WTC11 (cell line): ENCODE results near the gene CINP. TPM values are rescaled to one million over a fixed set of nuclear protein-coding genes. Genes with fewer than 3 reads are reported as not detected.

Source experiments
- ATAC-seq: fragments of 200-7000 bp; cut with Tn5 transposase; 2 replicates; pipeline ENCODE4 v1.10.0; 2021; ENCODE audit warnings: mild to moderate bottlenecking, moderate library complexity
- CTCF ChIA-PET: fragments of 300-600 bp; sonication (Branson Sonifier 250); formaldehyde crosslinking; loops from one replicate; lab custom pipeline; 2021; ENCODE audit warnings: antibody characterized with exemption; lab: Charles Lee
- POLR2A ChIA-PET: fragments of 350-600 bp; sonication (Branson Sonifier 250); formaldehyde crosslinking; loops from one replicate; lab custom pipeline; 2021; ENCODE audit warnings: antibody characterized with exemption; lab: Charles Lee
- DNase-seq: peaks from one replicate; pipeline ENCODE4 v3.0.0; 2021; ENCODE audit warnings: low spot score
- H3K27ac Mint-ChIP-seq: 2 replicates; pipeline ENCODE4 v1.8.0; 2021; ENCODE audit warnings: mixed read lengths
- H3K27me3 Mint-ChIP-seq: 2 replicates; pipeline ENCODE4 v1.8.0; 2021; ENCODE audit warnings: low read depth, mild to moderate bottlenecking, moderate library complexity, mixed read lengths
- H3K36me3 Mint-ChIP-seq: 2 replicates; pipeline ENCODE4 v1.8.0; 2021; ENCODE audit warnings: mixed read lengths
- H3K4me1 Mint-ChIP-seq: 2 replicates; pipeline ENCODE4 v1.8.0; 2022; ENCODE audit warnings: mixed read lengths
- H3K4me3 Mint-ChIP-seq: 2 replicates; pipeline ENCODE4 v1.8.0; 2021; ENCODE audit warnings: mild to moderate bottlenecking, moderate library complexity, mixed read lengths
- H3K9me3 Mint-ChIP-seq: 2 replicates; pipeline ENCODE4 v1.8.0; 2021; ENCODE audit warnings: mixed read lengths
- CBFB ChIP-seq: sonication (generic); formaldehyde crosslinking; IDR thresholded peaks from 2 replicates; pipeline ENCODE4 v1.8.1; 2022; ENCODE audit warnings: mild to moderate bottlenecking, low read depth, missing genetic modification reagents
- ESRRA ChIP-seq: sonication (generic); formaldehyde crosslinking; IDR thresholded peaks from 2 replicates; pipeline ENCODE4 v1.8.1; 2022; ENCODE audit warnings: mild to moderate bottlenecking, missing genetic modification reagents, borderline replicate concordance
- ETV6 ChIP-seq: sonication (generic); formaldehyde crosslinking; IDR thresholded peaks from 2 replicates; pipeline ENCODE4 v1.8.1; 2022; ENCODE audit warnings: mild to moderate bottlenecking, missing genetic modification reagents
- FOXP1 ChIP-seq: sonication (generic); formaldehyde crosslinking; IDR thresholded peaks from 2 replicates; pipeline ENCODE4 v1.8.0; 2022; ENCODE audit warnings: missing genetic modification reagents, mild to moderate bottlenecking, moderate library complexity, borderline replicate concordance
- HMGA2 ChIP-seq: fragments of 250-450 bp; sonication (Bioruptor Pico); IDR thresholded peaks from 2 replicates; pipeline ENCODE4 v1.4.0; 2021; ENCODE audit warnings: mild to moderate bottlenecking, moderate library complexity
- MYBL2 ChIP-seq: sonication (generic); formaldehyde crosslinking; IDR thresholded peaks from 2 replicates; pipeline ENCODE4 v1.8.1; 2023; ENCODE audit warnings: mild to moderate bottlenecking, moderate library complexity, missing genetic modification reagents
- NFATC4 ChIP-seq: fragments of 250-450 bp; sonication (Bioruptor Pico); IDR thresholded peaks from 2 replicates; pipeline ENCODE4 v1.9.0; 2021; ENCODE audit warnings: mild to moderate bottlenecking
- OVOL2 ChIP-seq: fragments of 250-450 bp; sonication (Bioruptor Pico); IDR thresholded peaks from 2 replicates; pipeline ENCODE4 v1.9.0; 2021; ENCODE audit warnings: mild to moderate bottlenecking, borderline replicate concordance
- SOX15 ChIP-seq: fragments of 250-450 bp; sonication (Bioruptor Pico); IDR thresholded peaks from 2 replicates; pipeline ENCODE4 v1.9.0; 2021; ENCODE audit warnings: mild to moderate bottlenecking
- SP1 ChIP-seq: sonication (generic); formaldehyde crosslinking; conservative IDR thresholded peaks from 2 replicates; pipeline ENCODE4 v1.8.1; 2022; ENCODE audit warnings: missing genetic modification reagents
- ZBTB21 ChIP-seq: sonication (generic); formaldehyde crosslinking; IDR thresholded peaks from 2 replicates; pipeline ENCODE4 v1.8.1; 2023; ENCODE audit warnings: mild to moderate bottlenecking, missing genetic modification reagents, borderline replicate concordance
- ZNF317 ChIP-seq: sonication (generic); formaldehyde crosslinking; IDR thresholded peaks from 2 replicates; pipeline ENCODE4 v1.8.1; 2023; ENCODE audit warnings: low read depth, mild to moderate bottlenecking, moderate library complexity, missing genetic modification reagents, borderline replicate concordance
- total RNA-seq: library from RNA; stranded (reverse); gene quantifications from 3 replicates; pipeline ENCODE4 v1.2.3, GENCODE V29; 2021
- TF ChIP-seq, protein P1 (sequence below): sonication (generic); formaldehyde crosslinking; IDR thresholded peaks from 2 replicates; pipeline ENCODE4 v1.8.1; 2023; ENCODE audit warnings: mild to moderate bottlenecking, missing genetic modification reagents, borderline replicate concordance
- TF ChIP-seq, protein P2 (sequence below): sonication (generic); formaldehyde crosslinking; IDR thresholded peaks from 2 replicates; pipeline ENCODE4 v1.8.0; 2022; ENCODE audit warnings: mild to moderate bottlenecking, missing genetic modification reagents
- TF ChIP-seq, protein P3 (sequence below): sonication (generic); formaldehyde crosslinking; IDR thresholded peaks from 2 replicates; pipeline ENCODE4 v1.8.1; 2022; ENCODE audit warnings: missing genetic modification reagents, borderline replicate concordance
- TF ChIP-seq, protein P4 (sequence below): sonication (generic); formaldehyde crosslinking; IDR thresholded peaks from 2 replicates; pipeline ENCODE4 v1.8.1; 2023; ENCODE audit warnings: mild to moderate bottlenecking, missing genetic modification reagents, moderate library complexity
- TF ChIP-seq, protein P5 (sequence below): sonication (generic); formaldehyde crosslinking; IDR thresholded peaks from 2 replicates; pipeline ENCODE4 v1.8.0; 2022; ENCODE audit warnings: mild to moderate bottlenecking, missing genetic modification reagents
- TF ChIP-seq, protein P6 (sequence below): sonication (generic); formaldehyde crosslinking; IDR thresholded peaks from 2 replicates; pipeline ENCODE4 v1.8.0; 2023; ENCODE audit warnings: mild to moderate bottlenecking, missing genetic modification reagents

Gene CINP
- total RNA-seq, 1 experiment from 2014 or later, result 38.3 TPM

DNA sequence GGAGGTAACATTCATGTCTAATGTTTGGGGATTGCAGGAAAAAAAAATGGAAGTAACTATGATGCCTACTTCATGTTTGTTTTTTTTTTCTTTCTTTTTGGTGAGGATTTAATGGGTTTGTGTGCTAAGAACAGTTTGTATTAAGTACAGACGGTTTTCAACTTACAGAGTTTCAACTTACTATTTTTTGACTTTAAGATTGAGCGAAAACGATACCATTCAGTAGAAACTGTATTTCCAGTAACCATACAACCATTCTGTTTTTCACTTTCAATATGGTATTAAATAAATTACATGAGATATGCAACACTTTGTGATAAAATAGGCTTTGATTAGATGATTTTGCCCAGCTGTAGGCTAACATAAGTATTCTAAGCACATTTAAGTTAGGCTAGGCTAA lies 10.4 kb upstream of the CINP start:
- ChIA-PET POLR2A (no interaction called here), CTCF (no interaction called here)
- no peak for ATAC-seq

More for the DNA sequence above, 10.4 kb upstream of the CINP start:
- no peak for TF ChIP-seq SP1 (CRISPR knock-in tag)
- TF ChIP-seq, protein P1, sequence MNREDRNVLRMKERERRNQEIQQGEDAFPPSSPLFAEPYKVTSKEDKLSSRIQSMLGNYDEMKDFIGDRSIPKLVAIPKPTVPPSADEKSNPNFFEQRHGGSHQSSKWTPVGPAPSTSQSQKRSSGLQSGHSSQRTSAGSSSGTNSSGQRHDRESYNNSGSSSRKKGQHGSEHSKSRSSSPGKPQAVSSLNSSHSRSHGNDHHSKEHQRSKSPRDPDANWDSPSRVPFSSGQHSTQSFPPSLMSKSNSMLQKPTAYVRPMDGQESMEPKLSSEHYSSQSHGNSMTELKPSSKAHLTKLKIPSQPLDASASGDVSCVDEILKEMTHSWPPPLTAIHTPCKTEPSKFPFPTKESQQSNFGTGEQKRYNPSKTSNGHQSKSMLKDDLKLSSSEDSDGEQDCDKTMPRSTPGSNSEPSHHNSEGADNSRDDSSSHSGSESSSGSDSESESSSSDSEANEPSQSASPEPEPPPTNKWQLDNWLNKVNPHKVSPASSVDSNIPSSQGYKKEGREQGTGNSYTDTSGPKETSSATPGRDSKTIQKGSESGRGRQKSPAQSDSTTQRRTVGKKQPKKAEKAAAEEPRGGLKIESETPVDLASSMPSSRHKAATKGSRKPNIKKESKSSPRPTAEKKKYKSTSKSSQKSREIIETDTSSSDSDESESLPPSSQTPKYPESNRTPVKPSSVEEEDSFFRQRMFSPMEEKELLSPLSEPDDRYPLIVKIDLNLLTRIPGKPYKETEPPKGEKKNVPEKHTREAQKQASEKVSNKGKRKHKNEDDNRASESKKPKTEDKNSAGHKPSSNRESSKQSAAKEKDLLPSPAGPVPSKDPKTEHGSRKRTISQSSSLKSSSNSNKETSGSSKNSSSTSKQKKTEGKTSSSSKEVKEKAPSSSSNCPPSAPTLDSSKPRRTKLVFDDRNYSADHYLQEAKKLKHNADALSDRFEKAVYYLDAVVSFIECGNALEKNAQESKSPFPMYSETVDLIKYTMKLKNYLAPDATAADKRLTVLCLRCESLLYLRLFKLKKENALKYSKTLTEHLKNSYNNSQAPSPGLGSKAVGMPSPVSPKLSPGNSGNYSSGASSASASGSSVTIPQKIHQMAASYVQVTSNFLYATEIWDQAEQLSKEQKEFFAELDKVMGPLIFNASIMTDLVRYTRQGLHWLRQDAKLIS, result no peak
- TF ChIP-seq, protein P2, sequence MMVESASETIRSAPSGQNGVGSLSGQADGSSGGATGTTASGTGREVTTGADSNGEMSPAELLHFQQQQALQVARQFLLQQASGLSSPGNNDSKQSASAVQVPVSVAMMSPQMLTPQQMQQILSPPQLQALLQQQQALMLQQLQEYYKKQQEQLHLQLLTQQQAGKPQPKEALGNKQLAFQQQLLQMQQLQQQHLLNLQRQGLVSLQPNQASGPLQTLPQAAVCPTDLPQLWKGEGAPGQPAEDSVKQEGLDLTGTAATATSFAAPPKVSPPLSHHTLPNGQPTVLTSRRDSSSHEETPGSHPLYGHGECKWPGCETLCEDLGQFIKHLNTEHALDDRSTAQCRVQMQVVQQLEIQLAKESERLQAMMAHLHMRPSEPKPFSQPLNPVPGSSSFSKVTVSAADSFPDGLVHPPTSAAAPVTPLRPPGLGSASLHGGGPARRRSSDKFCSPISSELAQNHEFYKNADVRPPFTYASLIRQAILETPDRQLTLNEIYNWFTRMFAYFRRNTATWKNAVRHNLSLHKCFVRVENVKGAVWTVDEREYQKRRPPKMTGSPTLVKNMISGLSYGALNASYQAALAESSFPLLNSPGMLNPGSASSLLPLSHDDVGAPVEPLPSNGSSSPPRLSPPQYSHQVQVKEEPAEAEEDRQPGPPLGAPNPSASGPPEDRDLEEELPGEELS (CRISPR knock-in tag), result no peak
- TF ChIP-seq, protein P3, sequence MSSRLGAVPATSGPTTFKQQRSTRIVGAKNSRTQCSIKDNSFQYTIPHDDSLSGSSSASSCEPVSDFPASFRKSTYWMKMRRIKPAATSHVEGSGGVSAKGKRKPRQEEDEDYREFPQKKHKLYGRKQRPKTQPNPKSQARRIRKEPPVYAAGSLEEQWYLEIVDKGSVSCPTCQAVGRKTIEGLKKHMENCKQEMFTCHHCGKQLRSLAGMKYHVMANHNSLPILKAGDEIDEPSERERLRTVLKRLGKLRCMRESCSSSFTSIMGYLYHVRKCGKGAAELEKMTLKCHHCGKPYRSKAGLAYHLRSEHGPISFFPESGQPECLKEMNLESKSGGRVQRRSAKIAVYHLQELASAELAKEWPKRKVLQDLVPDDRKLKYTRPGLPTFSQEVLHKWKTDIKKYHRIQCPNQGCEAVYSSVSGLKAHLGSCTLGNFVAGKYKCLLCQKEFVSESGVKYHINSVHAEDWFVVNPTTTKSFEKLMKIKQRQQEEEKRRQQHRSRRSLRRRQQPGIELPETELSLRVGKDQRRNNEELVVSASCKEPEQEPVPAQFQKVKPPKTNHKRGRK (CRISPR knock-in tag), result no peak
- no peak for TF ChIP-seq ETV6 (CRISPR knock-in tag)
- TF ChIP-seq, protein P4, sequence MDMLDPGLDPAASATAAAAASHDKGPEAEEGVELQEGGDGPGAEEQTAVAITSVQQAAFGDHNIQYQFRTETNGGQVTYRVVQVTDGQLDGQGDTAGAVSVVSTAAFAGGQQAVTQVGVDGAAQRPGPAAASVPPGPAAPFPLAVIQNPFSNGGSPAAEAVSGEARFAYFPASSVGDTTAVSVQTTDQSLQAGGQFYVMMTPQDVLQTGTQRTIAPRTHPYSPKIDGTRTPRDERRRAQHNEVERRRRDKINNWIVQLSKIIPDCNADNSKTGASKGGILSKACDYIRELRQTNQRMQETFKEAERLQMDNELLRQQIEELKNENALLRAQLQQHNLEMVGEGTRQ (CRISPR knock-in tag), result no peak
- TF ChIP-seq HMGA2 (CRISPR knock-in tag), result no peak
- TF ChIP-seq OVOL2 (CRISPR knock-in tag), result no peak
- TF ChIP-seq, protein P5, sequence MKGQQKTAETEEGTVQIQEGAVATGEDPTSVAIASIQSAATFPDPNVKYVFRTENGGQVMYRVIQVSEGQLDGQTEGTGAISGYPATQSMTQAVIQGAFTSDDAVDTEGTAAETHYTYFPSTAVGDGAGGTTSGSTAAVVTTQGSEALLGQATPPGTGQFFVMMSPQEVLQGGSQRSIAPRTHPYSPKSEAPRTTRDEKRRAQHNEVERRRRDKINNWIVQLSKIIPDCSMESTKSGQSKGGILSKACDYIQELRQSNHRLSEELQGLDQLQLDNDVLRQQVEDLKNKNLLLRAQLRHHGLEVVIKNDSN (CRISPR knock-in tag), result no peak
- TF ChIP-seq ZBTB21 (CRISPR knock-in tag), result no peak
- TF ChIP-seq FOXP1 (CRISPR knock-in tag), result no peak
- TF ChIP-seq SOX15 (CRISPR knock-in tag), result no peak
- TF ChIP-seq ZNF317 (CRISPR knock-in tag), result no peak
- TF ChIP-seq, protein P6, sequence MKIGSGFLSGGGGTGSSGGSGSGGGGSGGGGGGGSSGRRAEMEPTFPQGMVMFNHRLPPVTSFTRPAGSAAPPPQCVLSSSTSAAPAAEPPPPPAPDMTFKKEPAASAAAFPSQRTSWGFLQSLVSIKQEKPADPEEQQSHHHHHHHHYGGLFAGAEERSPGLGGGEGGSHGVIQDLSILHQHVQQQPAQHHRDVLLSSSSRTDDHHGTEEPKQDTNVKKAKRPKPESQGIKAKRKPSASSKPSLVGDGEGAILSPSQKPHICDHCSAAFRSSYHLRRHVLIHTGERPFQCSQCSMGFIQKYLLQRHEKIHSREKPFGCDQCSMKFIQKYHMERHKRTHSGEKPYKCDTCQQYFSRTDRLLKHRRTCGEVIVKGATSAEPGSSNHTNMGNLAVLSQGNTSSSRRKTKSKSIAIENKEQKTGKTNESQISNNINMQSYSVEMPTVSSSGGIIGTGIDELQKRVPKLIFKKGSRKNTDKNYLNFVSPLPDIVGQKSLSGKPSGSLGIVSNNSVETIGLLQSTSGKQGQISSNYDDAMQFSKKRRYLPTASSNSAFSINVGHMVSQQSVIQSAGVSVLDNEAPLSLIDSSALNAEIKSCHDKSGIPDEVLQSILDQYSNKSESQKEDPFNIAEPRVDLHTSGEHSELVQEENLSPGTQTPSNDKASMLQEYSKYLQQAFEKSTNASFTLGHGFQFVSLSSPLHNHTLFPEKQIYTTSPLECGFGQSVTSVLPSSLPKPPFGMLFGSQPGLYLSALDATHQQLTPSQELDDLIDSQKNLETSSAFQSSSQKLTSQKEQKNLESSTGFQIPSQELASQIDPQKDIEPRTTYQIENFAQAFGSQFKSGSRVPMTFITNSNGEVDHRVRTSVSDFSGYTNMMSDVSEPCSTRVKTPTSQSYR (CRISPR knock-in tag), result no peak
- no peak for TF ChIP-seq NFATC4 (CRISPR knock-in tag)
- no peak for TF ChIP-seq ESRRA (CRISPR knock-in tag)
- no peak for TF ChIP-seq MYBL2 (CRISPR knock-in tag)
- no peak for TF ChIP-seq CBFB (CRISPR knock-in tag)
- H3K9me3 Mint-ChIP-seq, result no peaks in the 10 kb centered on the region
- no peak for DNase-seq
- peaks cover 3% of the 10 kb centered on the region for H3K36me3 Mint-ChIP-seq
- no peak overlapping the region for H3K4me3 Mint-ChIP-seq
- no peaks in the 10 kb centered on the region for H3K4me1 Mint-ChIP-seq
- no peaks in the 10 kb centered on the region; the same call in 1 of the 2 replicates for H3K27me3 Mint-ChIP-seq
- no peak overlapping the region for H3K27ac Mint-ChIP-seq
